ENCODE data around the gene IWS1.

Gene IWS1

GRCh38 chr2:127498386-127498785 is 27.9 kb downstream of the IWS1 start:
- Histone ChIP-seq H3K27me3 (replicated peaks; ENCODE audit: control insufficient read depth, insufficient read depth, low read length) (no peaks in the 10 kb centered on the region), H3K4me3 (replicated peaks; ENCODE audit: low read depth, low read length) (no peak overlapping the region), H3K36me3 (ENCODE audit: control insufficient read depth, insufficient read depth, low read length) (peaks cover 9% of the 10 kb centered on the region)
- no peak for TF ChIP-seq CTCF (IDR thresholded peaks at IDR 0.05; ENCODE audit: insufficient read depth, low read length, poor library complexity, severe bottlenecking)
- DNase-seq (ENCODE audit: extremely low read depth, insufficient read length) = no peak

- Histone ChIP-seq H3K27me3 (replicated peaks; ENCODE audit: control insufficient read depth, insufficient read depth, low read length) (no peaks in the 10 kb centered on the region), H3K36me3 (ENCODE audit: control insufficient read depth, insufficient read depth, low read length) (peaks cover 22% of the 10 kb centered on the region), H3K4me3 (replicated peaks; ENCODE audit: low read depth, low read length) (no peak overlapping the region)
- TF ChIP-seq CTCF (IDR thresholded peaks at IDR 0.05; ENCODE audit: insufficient read depth, low read length, poor library complexity, severe bottlenecking) = no peak
- no peak for DNase-seq (ENCODE audit: extremely low read depth, insufficient read length)
Measured at GRCh38 chr2:127490283-127490682, 36.0 kb downstream of the IWS1 start.

- Histone ChIP-seq H3K4me3 (replicated peaks; ENCODE audit: low read depth, low read length) (no peak overlapping the region), H3K36me3 (ENCODE audit: control insufficient read depth, insufficient read depth, low read length) (peaks cover 25% of the 10 kb centered on the region), H3K27me3 (replicated peaks; ENCODE audit: control insufficient read depth, insufficient read depth, low read length) (no peaks in the 10 kb centered on the region)
- TF ChIP-seq CTCF (IDR thresholded peaks at IDR 0.05; ENCODE audit: insufficient read depth, low read length, poor library complexity, severe bottlenecking) = no peak
- no peak for DNase-seq (ENCODE audit: extremely low read depth, insufficient read length)
Measured at GRCh38 chr2:127486247-127487058, 39.8 kb downstream of the IWS1 start.

GRCh38 chr2:127485694-127486071 is 40.6 kb downstream of the IWS1 start:
- no peak for DNase-seq (ENCODE audit: extremely low read depth, insufficient read length)
- Histone ChIP-seq H3K36me3 (ENCODE audit: control insufficient read depth, insufficient read depth, low read length) (peaks cover 27% of the 10 kb centered on the region), H3K4me3 (replicated peaks; ENCODE audit: low read depth, low read length) (no peak overlapping the region), H3K27me3 (replicated peaks; ENCODE audit: control insufficient read depth, insufficient read depth, low read length) (no peaks in the 10 kb centered on the region)
- no peak for TF ChIP-seq CTCF (IDR thresholded peaks at IDR 0.05; ENCODE audit: insufficient read depth, low read length, poor library complexity, severe bottlenecking)

- no peak for TF ChIP-seq CTCF (IDR thresholded peaks at IDR 0.05; ENCODE audit: insufficient read depth, low read length, poor library complexity, severe bottlenecking)
- DNase-seq (ENCODE audit: extremely low read depth, insufficient read length) = no peak
- peaks cover 30% of the 10 kb centered on the region for H3K36me3 ChIP-seq (ENCODE audit: control insufficient read depth, insufficient read depth, low read length)
Measured at GRCh38 chr2:127485051-127485693, 41.1 kb downstream of the IWS1 start.

More at GRCh38 chr2:127485051-127485693, 41.1 kb downstream of the IWS1 start:
- H3K4me3 ChIP-seq (replicated peaks; ENCODE audit: low read depth, low read length) = no peak overlapping the region
- no peaks in the 10 kb centered on the region for H3K27me3 ChIP-seq (replicated peaks; ENCODE audit: control insufficient read depth, insufficient read depth, low read length)

Measured in GM06990 (cell line).